DMS 273 (cell line): ENCODE results near the gene FSD1L.
"Not testable (repeated sequence)": the region's sequence is repeated elsewhere in the genome, so short reads cannot be mapped to it uniquely, and the experiment has no call there.

ENCODE experiments used
- DNase-seq: peaks from one replicate; lab custom pipeline; 2025; ENCODE audit not compliant: unreplicated experiment; lab: John Stamatoyannopoulos, UW

FSD1L gene

DNA sequence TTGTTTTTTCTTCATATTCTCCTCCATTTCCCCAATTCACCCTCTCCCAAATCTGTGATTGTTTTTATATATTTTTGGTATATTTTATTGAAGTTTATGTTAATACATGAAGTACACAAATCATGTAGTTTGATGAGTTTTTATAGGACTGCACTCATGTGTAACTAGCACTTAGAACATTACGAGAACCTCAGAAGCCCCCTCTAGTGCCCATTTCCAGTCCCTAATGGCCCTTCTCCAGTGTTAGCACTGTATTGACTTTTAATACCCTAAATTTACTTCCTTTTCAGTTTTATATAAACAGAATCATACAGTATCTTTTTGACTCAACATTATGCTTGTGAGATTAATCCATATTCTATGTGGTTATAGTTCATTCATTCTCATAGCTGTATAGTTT is 91.6 kb downstream of the FSD1L start:
- DNase-seq, result peak; percentile 29

DNA sequence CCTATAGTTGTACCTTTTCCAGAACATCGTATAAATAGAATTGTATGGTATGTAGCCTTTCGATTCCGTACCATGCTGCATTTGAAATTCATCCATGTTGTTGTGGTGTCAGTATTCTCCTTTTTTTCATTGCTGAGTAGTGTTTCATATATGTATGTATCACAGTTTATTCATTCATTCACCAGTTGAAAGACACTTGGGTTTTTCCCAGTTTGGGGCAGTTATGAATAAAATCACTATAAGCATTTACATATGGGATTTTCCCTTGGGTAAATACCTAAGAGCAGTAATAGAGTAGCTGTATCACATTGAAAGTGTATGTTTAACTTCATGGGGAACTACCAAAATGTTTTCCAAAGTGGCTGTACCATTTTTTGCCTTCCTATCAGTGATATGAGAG is 94.0 kb downstream of the FSD1L start:
- no peak for DNase-seq

DNA sequence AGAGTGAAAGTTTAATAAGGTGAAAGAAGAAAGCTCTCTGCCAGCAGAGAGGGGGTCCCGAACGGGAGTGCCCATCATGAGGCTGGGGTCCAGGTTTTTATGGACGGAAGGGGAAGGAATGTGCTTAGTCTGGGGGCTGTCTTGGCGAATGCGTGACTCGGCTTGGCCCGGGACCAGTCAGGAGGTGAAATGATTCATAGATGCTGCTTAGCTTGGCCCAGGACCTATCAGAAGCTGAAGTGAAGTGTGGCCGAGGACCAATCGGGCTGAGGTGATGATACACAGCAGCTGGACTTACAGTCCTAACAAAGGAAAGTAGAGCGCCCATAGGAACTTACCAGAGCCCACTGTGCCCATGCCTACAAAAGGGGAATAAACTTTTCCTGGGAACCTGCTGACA is 106.2 kb downstream of the FSD1L start:
- DNase-seq, result peak; percentile 30

DNA sequence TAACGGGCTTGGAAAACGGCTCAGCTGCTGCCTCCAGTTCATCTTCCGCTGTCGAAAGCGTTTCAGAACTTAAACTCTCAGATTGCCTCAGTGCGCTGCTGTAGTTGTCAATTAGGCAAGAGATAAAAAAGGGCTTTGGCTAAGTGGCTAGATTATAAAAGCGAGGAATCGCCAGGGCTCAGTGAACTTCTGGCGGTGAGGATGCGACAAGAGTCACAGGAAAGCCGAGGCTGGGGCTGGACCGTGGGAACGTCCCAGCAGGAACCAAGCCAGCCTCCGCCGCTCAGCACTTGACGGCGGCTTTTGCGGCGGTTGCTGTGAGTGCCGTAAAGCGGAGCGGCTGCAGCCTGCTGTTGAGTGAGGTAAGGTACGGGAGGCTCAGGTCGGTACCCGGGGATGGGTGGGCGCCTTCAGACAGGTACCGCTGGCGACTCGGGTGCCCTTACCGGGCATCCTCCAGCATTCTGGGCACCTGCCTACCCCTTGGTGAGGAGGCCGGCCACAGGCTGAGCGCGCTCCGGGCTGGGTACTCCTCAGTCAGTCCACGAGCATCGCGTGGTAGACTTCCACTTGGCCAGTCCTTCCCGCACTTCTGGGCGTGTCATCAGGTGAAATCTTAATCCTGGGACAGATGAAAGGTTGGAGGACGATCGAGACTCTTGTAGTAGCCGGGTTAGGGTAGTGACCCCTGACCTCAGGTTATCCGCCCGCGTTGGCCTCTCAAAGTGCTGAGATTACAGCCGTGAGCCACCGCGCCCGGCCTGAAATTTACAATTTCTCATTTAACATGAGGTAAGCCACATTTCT is 110.2 kb downstream of the FSD1L start, which contains the start of gene FKTN:
TSS of gene FKTN (plus strand) at position 328 of the 807 bp plus-strand sequence. CDS start 16,902 bp downstream, outside the sequence.
- DNase-seq, result peak; percentile 93

DNA sequence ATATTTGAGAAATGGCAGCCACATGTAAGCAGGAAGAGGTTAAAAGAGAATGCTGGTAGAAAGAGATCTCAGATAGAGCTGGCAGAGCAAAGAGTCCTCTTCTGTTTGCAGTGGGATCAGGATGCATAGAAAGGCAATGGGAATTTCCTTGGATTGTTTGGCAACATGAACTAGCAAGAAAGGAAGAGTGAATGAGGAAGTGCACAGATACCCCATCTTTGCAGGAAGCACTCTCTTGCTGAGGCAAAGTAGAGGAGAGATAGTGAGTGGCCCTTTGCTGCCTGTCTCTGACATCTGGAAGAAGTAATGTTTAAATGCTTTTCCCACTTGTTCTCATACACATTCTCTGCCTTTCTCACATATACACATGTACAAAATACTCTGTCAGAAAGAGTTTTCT is 124.6 kb downstream of the FSD1L start:
- no peak for DNase-seq

DNA sequence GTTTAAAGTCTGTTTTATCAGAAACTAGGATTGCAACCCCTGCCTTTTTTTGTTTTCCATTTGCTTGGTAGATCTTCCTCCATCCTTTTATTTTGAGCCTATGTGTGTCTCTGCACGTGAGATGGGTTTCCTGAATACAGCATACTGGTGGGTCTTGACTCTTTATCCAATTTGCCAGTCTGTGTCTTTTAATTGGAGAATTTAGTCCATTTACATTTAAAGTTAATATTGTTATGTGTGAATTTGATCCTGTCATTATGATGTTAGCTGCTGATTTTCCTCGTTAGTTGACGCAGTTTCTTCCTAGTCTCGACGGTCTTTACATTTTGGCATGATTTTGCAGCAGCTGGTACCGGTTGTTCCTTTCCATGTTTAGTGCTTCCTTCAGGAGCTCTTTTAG is 132.1 kb downstream of the FSD1L start:
- not testable (repeated sequence) for DNase-seq

DNA sequence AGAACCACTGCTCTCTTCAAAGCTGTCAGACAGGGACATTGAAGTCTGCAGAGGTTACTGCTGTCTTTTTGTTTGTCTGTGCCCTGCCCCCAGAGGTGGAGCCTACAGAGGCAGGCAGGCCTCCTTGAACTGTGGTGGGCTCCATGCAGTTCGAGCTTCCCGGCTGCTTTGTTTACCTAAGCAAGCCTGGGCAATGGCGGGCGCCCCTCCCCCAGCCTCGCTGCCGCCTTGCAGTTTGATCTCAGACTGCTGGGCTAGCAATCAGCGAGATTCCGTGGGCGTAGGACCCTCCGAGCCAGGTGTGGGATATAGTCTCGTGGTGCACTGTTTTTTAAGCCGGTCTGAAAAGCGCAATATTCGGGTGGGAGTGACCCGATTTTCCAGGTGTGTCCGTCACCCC is 133.7 kb downstream of the FSD1L start:
- not testable (repeated sequence) for DNase-seq

DNA sequence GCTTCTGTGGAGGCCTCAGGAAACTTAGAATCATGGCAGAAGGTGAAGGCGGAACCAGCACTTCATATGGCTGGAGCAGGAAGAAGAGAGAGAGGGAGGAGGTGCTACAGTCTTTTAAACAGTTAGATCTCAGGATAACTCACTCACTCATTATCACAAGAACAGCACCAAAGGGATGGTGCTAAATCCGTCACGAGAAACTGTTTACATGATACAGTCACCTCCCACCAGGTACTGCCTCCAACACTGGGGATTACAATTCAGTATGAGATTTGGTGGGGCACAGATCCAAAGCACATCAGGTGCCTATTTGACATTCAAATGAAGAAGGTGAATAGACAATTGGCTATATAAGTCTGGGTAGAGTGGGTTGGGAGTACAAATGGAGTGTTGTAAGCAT is 145.3 kb downstream of the FSD1L start:
- no peak for DNase-seq
